Measurements from ENCODE around the gene ERC1. TPM values are rescaled to one million over a fixed set of nuclear protein-coding genes. Genes with fewer than 3 reads are reported as not detected.

Gene ERC1
- polyA plus RNA-seq, 1 donor from 2014 or later = 7.1 TPM

DNA sequence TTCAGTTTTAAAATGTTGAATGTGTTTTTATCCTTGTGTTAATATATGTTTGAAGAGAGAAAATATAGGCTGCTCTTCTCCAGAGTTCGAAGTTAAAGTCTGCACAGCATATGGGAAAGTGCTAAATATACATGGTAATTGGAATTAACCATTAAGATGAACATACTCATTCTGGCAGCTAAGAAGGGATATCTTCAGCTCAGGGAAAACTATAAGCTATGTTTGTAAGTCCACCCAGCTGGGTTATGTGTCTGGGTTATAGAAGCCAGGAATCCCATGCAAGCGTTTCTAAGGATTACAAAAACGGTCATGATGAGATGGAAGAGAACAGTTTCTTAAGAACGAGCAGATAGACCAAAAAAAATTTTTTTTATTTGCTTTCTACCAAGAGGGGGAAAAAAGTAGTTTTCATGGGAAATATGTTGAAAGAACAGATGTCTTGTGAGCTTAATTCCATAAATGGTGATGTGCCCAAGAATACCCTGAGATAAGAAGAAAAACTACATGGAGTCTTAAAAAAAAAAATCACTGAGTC lies 404.5 kb downstream of the ERC1 start:
- Histone ChIP-seq H3K9me2 (ENCODE audit: insufficient read depth, low read length) (no peaks in the 10 kb centered on the region), H3K27me3 (ENCODE audit: insufficient read depth, low read depth, low read length) (no peaks in the 10 kb centered on the region), H3K9ac (ENCODE audit: low read length) (no peak overlapping the region), H3K9me3 (ENCODE audit: low read length) (peaks cover 13% of the 10 kb centered on the region), H3K4me2 (ENCODE audit: low read length) (no peak overlapping the region), H3K79me2 (replicated peaks; ENCODE audit: insufficient read depth, low read length) (no peaks in the 10 kb centered on the region), H3K36me3 (ENCODE audit: insufficient read depth, low read length) (peaks cover 4% of the 10 kb centered on the region), H3F3A (ENCODE audit: insufficient read depth, low read length, poor library complexity, severe bottlenecking) (no peaks in the 10 kb centered on the region), H3K27ac (ENCODE audit: low read length) (no peak overlapping the region), H4K20me1 (ENCODE audit: insufficient read depth) (no peaks in the 10 kb centered on the region), H2AFZ (ENCODE audit: low read depth, low read length) (no peak overlapping the region), H3K4me3 (ENCODE audit: low read length) (no peak overlapping the region)
- TF ChIP-seq TAF1 (IDR thresholded peaks at IDR 0.05; ENCODE audit: low read depth) (no peak), SMC3 (conservative IDR thresholded peaks at IDR 0.05; ENCODE audit: poor library complexity) (no peak), CTCF (IDR thresholded peaks at IDR 0.05; ENCODE audit: poor library complexity, severe bottlenecking) (no peak), RAD21 (conservative IDR thresholded peaks at IDR 0.05) (no peak), MXI1 (conservative IDR thresholded peaks at IDR 0.05; ENCODE audit: poor library complexity, severe bottlenecking) (no peak), POLR2AphosphoS5 (IDR thresholded peaks at IDR 0.05) (no peak), EP300 (conservative IDR thresholded peaks at IDR 0.05; ENCODE audit: poor library complexity, severe bottlenecking) (no peak), EZH2 (IDR thresholded peaks at IDR 0.05; ENCODE audit: borderline replicate concordance, insufficient read depth, low read length, poor library complexity, severe bottlenecking) (no peak)
- TF ChIP-seq, protein P1, sequence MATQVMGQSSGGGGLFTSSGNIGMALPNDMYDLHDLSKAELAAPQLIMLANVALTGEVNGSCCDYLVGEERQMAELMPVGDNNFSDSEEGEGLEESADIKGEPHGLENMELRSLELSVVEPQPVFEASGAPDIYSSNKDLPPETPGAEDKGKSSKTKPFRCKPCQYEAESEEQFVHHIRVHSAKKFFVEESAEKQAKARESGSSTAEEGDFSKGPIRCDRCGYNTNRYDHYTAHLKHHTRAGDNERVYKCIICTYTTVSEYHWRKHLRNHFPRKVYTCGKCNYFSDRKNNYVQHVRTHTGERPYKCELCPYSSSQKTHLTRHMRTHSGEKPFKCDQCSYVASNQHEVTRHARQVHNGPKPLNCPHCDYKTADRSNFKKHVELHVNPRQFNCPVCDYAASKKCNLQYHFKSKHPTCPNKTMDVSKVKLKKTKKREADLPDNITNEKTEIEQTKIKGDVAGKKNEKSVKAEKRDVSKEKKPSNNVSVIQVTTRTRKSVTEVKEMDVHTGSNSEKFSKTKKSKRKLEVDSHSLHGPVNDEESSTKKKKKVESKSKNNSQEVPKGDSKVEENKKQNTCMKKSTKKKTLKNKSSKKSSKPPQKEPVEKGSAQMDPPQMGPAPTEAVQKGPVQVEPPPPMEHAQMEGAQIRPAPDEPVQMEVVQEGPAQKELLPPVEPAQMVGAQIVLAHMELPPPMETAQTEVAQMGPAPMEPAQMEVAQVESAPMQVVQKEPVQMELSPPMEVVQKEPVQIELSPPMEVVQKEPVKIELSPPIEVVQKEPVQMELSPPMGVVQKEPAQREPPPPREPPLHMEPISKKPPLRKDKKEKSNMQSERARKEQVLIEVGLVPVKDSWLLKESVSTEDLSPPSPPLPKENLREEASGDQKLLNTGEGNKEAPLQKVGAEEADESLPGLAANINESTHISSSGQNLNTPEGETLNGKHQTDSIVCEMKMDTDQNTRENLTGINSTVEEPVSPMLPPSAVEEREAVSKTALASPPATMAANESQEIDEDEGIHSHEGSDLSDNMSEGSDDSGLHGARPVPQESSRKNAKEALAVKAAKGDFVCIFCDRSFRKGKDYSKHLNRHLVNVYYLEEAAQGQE (IDR thresholded peaks at IDR 0.05; ENCODE audit: borderline replicate concordance) = no peak

- no peaks in the 10 kb centered on the region for H3K79me2 ChIP-seq (replicated peaks; ENCODE audit: insufficient read depth, low read length)
- H3F3A ChIP-seq (ENCODE audit: insufficient read depth, low read length, poor library complexity, severe bottlenecking) = no peaks in the 10 kb centered on the region
- no peak overlapping the region for H3K4me3 ChIP-seq (ENCODE audit: low read length)
- H3K27me3 ChIP-seq (ENCODE audit: insufficient read depth, low read depth, low read length) = no peaks in the 10 kb centered on the region
- H3K9me3 ChIP-seq (ENCODE audit: low read length) = no peaks in the 10 kb centered on the region
- H3K9ac ChIP-seq (ENCODE audit: low read length) = no peak overlapping the region
- H3K27ac ChIP-seq (ENCODE audit: low read length) = no peak overlapping the region
- no peaks in the 10 kb centered on the region for H3K9me2 ChIP-seq (ENCODE audit: insufficient read depth, low read length)
- H3K4me2 ChIP-seq (ENCODE audit: low read length) = no peak overlapping the region
- peaks cover 4% of the 10 kb centered on the region for H3K36me3 ChIP-seq (ENCODE audit: insufficient read depth, low read length)
- no peaks in the 10 kb centered on the region for H4K20me1 ChIP-seq (ENCODE audit: insufficient read depth)
- H2AFZ ChIP-seq (ENCODE audit: low read depth, low read length) = no peak overlapping the region
- TF ChIP-seq CTCF (IDR thresholded peaks at IDR 0.05; ENCODE audit: poor library complexity, severe bottlenecking) (no peak), MXI1 (conservative IDR thresholded peaks at IDR 0.05; ENCODE audit: poor library complexity, severe bottlenecking) (no peak), RAD21 (conservative IDR thresholded peaks at IDR 0.05) (no peak), EP300 (conservative IDR thresholded peaks at IDR 0.05; ENCODE audit: poor library complexity, severe bottlenecking) (no peak), TAF1 (IDR thresholded peaks at IDR 0.05; ENCODE audit: low read depth) (no peak), EZH2 (IDR thresholded peaks at IDR 0.05; ENCODE audit: borderline replicate concordance, insufficient read depth, low read length, poor library complexity, severe bottlenecking) (no peak), SMC3 (conservative IDR thresholded peaks at IDR 0.05; ENCODE audit: poor library complexity) (no peak), POLR2AphosphoS5 (IDR thresholded peaks at IDR 0.05) (no peak)
- TF ChIP-seq, protein P1 (IDR thresholded peaks at IDR 0.05; ENCODE audit: borderline replicate concordance) = no peak
Observed at GRCh38 chr12:1398673-1399072, 407.6 kb downstream of the ERC1 start.

Data from neural cell (in vitro differentiated cells).